ENCODE results near the gene SHISAL1.

Gene SHISAL1

DNA sequence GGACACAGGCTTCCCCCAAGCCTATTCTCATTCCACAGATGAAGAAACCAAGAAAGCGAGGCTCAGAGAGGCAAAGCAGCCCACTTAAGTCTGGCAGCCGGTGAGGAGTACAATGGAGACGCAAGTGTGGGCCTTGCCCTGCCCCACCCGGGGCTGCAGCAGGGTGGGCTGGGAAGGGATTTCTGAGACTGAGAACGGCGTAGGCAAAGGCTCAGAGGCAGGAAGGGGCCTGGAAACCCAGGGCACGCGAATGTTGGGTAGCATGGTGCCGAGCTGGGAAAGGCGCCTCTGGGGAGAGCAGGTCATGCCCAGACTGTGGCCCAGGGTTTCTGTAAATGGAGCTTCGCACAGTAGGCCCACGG, 47.5 kb upstream of the SHISAL1 start:
- H2AFZ ChIP-seq (ENCODE audit: low read length), result no peak overlapping the region
- TF ChIP-seq EZH2 (optimal IDR thresholded peaks at IDR 0.05; ENCODE audit: low read depth, low read length), result no peak
- TF ChIP-seq EZH2phosphoT487 (IDR thresholded peaks at IDR 0.05; ENCODE audit: low read length), result no peak
- TF ChIP-seq, protein P1, sequence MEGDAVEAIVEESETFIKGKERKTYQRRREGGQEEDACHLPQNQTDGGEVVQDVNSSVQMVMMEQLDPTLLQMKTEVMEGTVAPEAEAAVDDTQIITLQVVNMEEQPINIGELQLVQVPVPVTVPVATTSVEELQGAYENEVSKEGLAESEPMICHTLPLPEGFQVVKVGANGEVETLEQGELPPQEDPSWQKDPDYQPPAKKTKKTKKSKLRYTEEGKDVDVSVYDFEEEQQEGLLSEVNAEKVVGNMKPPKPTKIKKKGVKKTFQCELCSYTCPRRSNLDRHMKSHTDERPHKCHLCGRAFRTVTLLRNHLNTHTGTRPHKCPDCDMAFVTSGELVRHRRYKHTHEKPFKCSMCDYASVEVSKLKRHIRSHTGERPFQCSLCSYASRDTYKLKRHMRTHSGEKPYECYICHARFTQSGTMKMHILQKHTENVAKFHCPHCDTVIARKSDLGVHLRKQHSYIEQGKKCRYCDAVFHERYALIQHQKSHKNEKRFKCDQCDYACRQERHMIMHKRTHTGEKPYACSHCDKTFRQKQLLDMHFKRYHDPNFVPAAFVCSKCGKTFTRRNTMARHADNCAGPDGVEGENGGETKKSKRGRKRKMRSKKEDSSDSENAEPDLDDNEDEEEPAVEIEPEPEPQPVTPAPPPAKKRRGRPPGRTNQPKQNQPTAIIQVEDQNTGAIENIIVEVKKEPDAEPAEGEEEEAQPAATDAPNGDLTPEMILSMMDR (IDR thresholded peaks at IDR 0.05; ENCODE audit: low read length), result no peak
- no peaks in the 10 kb centered on the region for H3K4me1 ChIP-seq (ENCODE audit: low read length)
- peaks cover 96% of the 10 kb centered on the region for H3K27me3 ChIP-seq (replicated peaks; ENCODE audit: insufficient read depth, low read length)
- no peaks in the 10 kb centered on the region for H3K79me2 ChIP-seq (ENCODE audit: low read length)
- no peak overlapping the region for H3K27ac ChIP-seq (ENCODE audit: low read length)
- no peaks in the 10 kb centered on the region for H3K36me3 ChIP-seq (replicated peaks; ENCODE audit: insufficient read depth, low read length)
- DNase-seq, result no peak
- H3K9me3 ChIP-seq (replicated peaks; ENCODE audit: insufficient read depth, low read length), result no peaks in the 10 kb centered on the region
- H4K20me1 ChIP-seq (ENCODE audit: insufficient read depth, low read length), result 0 out of 2 replicates have a peak, but pooled peaks cover 2% of the 10 kb centered on the region
- no peaks in the 10 kb centered on the region for H3K9me2 ChIP-seq (replicated peaks; ENCODE audit: insufficient read depth, low read length)
- H3K9ac ChIP-seq (ENCODE audit: low read length), result no peak overlapping the region
- no peak overlapping the region for H3K4me2 ChIP-seq (ENCODE audit: low read depth, low read length)
- H3K4me3 ChIP-seq (ENCODE audit: low read length), result no peak overlapping the region
- H3F3A ChIP-seq (ENCODE audit: insufficient read depth, low read length), result no peaks in the 10 kb centered on the region

DNA sequence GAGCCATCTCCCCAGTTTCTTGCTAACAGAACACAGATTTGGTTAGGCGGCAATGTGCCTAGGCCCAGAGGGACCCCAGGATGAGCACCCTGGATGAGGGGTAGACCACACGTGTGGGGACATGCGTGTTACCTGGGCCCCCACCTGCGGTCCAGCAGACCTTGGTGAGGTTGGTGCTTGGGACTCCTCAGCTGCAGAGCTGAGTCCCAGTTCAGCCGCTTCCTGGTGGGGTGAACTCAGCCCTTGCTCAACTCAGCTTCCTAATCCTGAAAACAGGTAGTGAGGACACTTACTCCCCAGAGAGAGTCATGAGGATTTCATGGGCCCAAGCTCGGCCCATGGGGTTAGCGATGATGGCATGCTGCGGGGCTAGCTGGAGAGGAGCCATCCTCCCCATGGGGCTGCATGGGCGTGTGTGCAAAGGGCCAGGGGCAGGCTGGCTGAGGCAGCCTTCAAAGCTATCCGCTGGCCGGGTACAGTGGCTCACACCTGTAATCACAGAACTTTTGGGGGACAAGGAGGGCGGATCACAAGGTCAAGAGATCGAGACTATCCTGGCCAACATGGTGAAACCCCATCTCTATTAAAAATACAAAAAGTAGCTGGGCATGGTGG, 46.9 kb upstream of the SHISAL1 start:
- H3K79me2 ChIP-seq (ENCODE audit: low read length), result no peaks in the 10 kb centered on the region
- H3F3A ChIP-seq (ENCODE audit: insufficient read depth, low read length), result no peaks in the 10 kb centered on the region
- no peaks in the 10 kb centered on the region for H3K4me1 ChIP-seq (ENCODE audit: low read length)
- no peaks in the 10 kb centered on the region for H3K9me2 ChIP-seq (replicated peaks; ENCODE audit: insufficient read depth, low read length)
- H2AFZ ChIP-seq (ENCODE audit: low read length), result no peak overlapping the region
- no peak overlapping the region for H3K27ac ChIP-seq (ENCODE audit: low read length)
- TF ChIP-seq, protein P1 (IDR thresholded peaks at IDR 0.05; ENCODE audit: low read length), result no peak
- TF ChIP-seq EZH2phosphoT487 (IDR thresholded peaks at IDR 0.05; ENCODE audit: low read length) (no peak), EZH2 (optimal IDR thresholded peaks at IDR 0.05; ENCODE audit: low read depth, low read length) (no peak)
- H3K27me3 ChIP-seq (replicated peaks; ENCODE audit: insufficient read depth, low read length), result peaks cover 94% of the 10 kb centered on the region
- H3K36me3 ChIP-seq (replicated peaks; ENCODE audit: insufficient read depth, low read length), result no peaks in the 10 kb centered on the region
- no peak for DNase-seq
- no peak overlapping the region for H3K9ac ChIP-seq (ENCODE audit: low read length)
- H3K9me3 ChIP-seq (replicated peaks; ENCODE audit: insufficient read depth, low read length), result no peaks in the 10 kb centered on the region
- H3K4me3 ChIP-seq (ENCODE audit: low read length), result no peak overlapping the region
- 0 out of 2 replicates have a peak, but pooled peaks cover 2% of the 10 kb centered on the region for H4K20me1 ChIP-seq (ENCODE audit: insufficient read depth, low read length)
- no peak overlapping the region for H3K4me2 ChIP-seq (ENCODE audit: low read depth, low read length)

- no peak for DNase-seq
- Histone ChIP-seq H3K36me3 (replicated peaks; ENCODE audit: insufficient read depth, low read length) (no peaks in the 10 kb centered on the region), H3K4me1 (ENCODE audit: low read length) (no peaks in the 10 kb centered on the region), H3K27ac (ENCODE audit: low read length) (no peak overlapping the region), H3K4me2 (ENCODE audit: low read depth, low read length) (no peak overlapping the region), H4K20me1 (ENCODE audit: insufficient read depth, low read length) (0 out of 2 replicates have a peak, but pooled peaks cover 2% of the 10 kb centered on the region), H3K9me3 (replicated peaks; ENCODE audit: insufficient read depth, low read length) (no peaks in the 10 kb centered on the region), H3K9me2 (replicated peaks; ENCODE audit: insufficient read depth, low read length) (no peaks in the 10 kb centered on the region), H3K9ac (ENCODE audit: low read length) (no peak overlapping the region), H3K4me3 (ENCODE audit: low read length) (no peak overlapping the region), H3K27me3 (replicated peaks; ENCODE audit: insufficient read depth, low read length) (peaks cover 94% of the 10 kb centered on the region), H2AFZ (ENCODE audit: low read length) (no peak overlapping the region), H3F3A (ENCODE audit: insufficient read depth, low read length) (no peaks in the 10 kb centered on the region), H3K79me2 (ENCODE audit: low read length) (no peaks in the 10 kb centered on the region)
- no peak for TF ChIP-seq EZH2 (optimal IDR thresholded peaks at IDR 0.05; ENCODE audit: low read depth, low read length)
Observed at GRCh38 chr22:44358709-44359440, 46.1 kb upstream of the SHISAL1 start.
